Neural progenitor cell (in vitro differentiated cells): ENCODE data around the gene CEP128.

Source experiments
- EZH2 ChIP-seq: fragments of 200-600 bp; sonication (generic); IDR thresholded peaks from 2 replicates; pipeline ENCODE4 v1.6.1; 2017; ENCODE audit warnings: antibody characterized with exemption, mild to moderate bottlenecking, moderate library complexity
- EZH2phosphoT487 ChIP-seq: fragments of 200-600 bp; sonication (generic); IDR thresholded peaks from 2 replicates; pipeline ENCODE4 v1.6.1; 2017; ENCODE audit warnings: antibody characterized with exemption
- TF ChIP-seq, protein P1 (sequence below): fragments of 200-600 bp; sonication (generic); IDR thresholded peaks from 2 replicates; pipeline ENCODE4 v1.5.1; 2017; ENCODE audit warnings: antibody characterized with exemption, mild to moderate bottlenecking

DNA sequence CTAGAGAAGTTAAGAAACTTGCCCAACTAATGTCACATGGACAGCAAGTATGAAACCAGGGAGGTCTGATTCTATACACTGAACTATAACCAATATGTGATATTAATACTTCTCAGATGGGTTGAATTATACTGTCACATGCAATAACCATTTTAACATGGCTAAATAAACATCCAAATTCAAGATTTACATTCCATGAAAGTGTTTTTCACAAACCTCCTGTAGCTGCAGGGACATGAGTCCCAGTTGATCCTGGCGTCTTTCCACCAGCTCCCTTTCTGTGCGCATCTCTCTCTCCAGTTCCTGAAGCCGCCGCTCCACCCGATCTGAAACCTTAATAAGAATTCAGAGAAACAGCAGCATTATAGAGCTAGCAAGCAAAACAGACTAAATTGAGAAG, 79.0 kb downstream of the CEP128 start:
- TF ChIP-seq, protein P1, sequence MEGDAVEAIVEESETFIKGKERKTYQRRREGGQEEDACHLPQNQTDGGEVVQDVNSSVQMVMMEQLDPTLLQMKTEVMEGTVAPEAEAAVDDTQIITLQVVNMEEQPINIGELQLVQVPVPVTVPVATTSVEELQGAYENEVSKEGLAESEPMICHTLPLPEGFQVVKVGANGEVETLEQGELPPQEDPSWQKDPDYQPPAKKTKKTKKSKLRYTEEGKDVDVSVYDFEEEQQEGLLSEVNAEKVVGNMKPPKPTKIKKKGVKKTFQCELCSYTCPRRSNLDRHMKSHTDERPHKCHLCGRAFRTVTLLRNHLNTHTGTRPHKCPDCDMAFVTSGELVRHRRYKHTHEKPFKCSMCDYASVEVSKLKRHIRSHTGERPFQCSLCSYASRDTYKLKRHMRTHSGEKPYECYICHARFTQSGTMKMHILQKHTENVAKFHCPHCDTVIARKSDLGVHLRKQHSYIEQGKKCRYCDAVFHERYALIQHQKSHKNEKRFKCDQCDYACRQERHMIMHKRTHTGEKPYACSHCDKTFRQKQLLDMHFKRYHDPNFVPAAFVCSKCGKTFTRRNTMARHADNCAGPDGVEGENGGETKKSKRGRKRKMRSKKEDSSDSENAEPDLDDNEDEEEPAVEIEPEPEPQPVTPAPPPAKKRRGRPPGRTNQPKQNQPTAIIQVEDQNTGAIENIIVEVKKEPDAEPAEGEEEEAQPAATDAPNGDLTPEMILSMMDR = no peak
- TF ChIP-seq EZH2phosphoT487 (no peak), EZH2 (no peak)
